Measurements from ENCODE around the gene MYOM3.
"Not testable (repeated sequence)": the region's sequence is repeated elsewhere in the genome, so short reads cannot be mapped to it uniquely, and the experiment has no call there.

MYOM3 gene

GRCh38 chr1:24022581-24023361 is 89.2 kb downstream of the MYOM3 start:
- peak; percentile 74 for DNase-seq

- DNase-seq = no peak
Observed at GRCh38 chr1:24021403-24022266, 90.3 kb downstream of the MYOM3 start.

GRCh38 chr1:24020470-24020869 is 91.5 kb downstream of the MYOM3 start:
- no peak for DNase-seq

GRCh38 chr1:24020025-24020424 is 91.9 kb downstream of the MYOM3 start:
- no peak for DNase-seq

- DNase-seq = peak; percentile 99
Observed at GRCh38 chr1:24018611-24019580, 93.0 kb downstream of the MYOM3 start.

- peak; percentile 78 for DNase-seq
Observed at GRCh38 chr1:24015221-24016210, 96.4 kb downstream of the MYOM3 start.

- DNase-seq = not testable (repeated sequence)
Observed at GRCh38 chr1:24012878-24013277, 99.1 kb downstream of the MYOM3 start.

GRCh38 chr1:24010650-24011049 is 101.3 kb downstream of the MYOM3 start:
- no peak for DNase-seq

GRCh38 chr1:24009406-24009805 is 102.5 kb downstream of the MYOM3 start:
- peak; percentile 79 for DNase-seq

- peak; percentile 51 for DNase-seq
Observed at GRCh38 chr1:24008574-24009184, 103.3 kb downstream of the MYOM3 start.

- DNase-seq = no peak
Observed at GRCh38 chr1:24007079-24007478, 104.9 kb downstream of the MYOM3 start.
